K562 (cell line): ENCODE measurements around the gene ANP32B. TPM values are rescaled to one million over a fixed set of nuclear protein-coding genes. Genes with fewer than 3 reads are reported as not detected.

Experiments
- CHAMP1 ChIP-seq: fragments of 450-650 bp; IDR thresholded peaks from 2 replicates; pipeline ENCODE4 v1.6.1; 2016; ENCODE audit warnings: mild to moderate bottlenecking
- CREM ChIP-seq: IDR thresholded peaks from 2 replicates; pipeline ENCODE4 v1.6.1; 2014; ENCODE audit warnings: antibody characterized with exemption, low read depth
- ETS1 ChIP-seq: conservative IDR thresholded peaks from 2 replicates; pipeline ENCODE4 v1.6.1; 2011; ENCODE audit warnings: low read depth, mild to moderate bottlenecking, low read length; ENCODE audit not compliant: control insufficient read depth
- FOS ChIP-seq: IDR thresholded peaks from 3 replicates; pipeline ENCODE4 v1.6.1; 2011; ENCODE audit not compliant: insufficient read length; ENCODE audit errors: extremely low read depth
- HDAC2 ChIP-seq: fragments of 450-650 bp; IDR thresholded peaks from 2 replicates; pipeline ENCODE4 v1.6.1; 2016; ENCODE audit warnings: mild to moderate bottlenecking
- MYNN ChIP-seq, 2 experiments: sonication (generic); formaldehyde crosslinking in 1 of 2; IDR thresholded peaks; 2 replicates each; pipeline versions ENCODE4 v1.5.0 to v1.6.1; 2016 to 2020; ENCODE audit warnings: antibody characterized with exemption in 1 of 2, missing genetic modification reagents in 1 of 2
- NFIC ChIP-seq: fragments of 450-650 bp; IDR thresholded peaks from 2 replicates; pipeline ENCODE4 v1.6.1; 2017; ENCODE audit warnings: mild to moderate bottlenecking, inconsistent platforms
- POLR3A ChIP-seq: IDR thresholded peaks from 2 replicates; pipeline ENCODE4 v1.6.1; 2011; ENCODE audit warnings: borderline replicate concordance, mild to moderate bottlenecking, moderate library complexity; ENCODE audit not compliant: insufficient read length, insufficient read depth; ENCODE audit errors: extremely low read depth
- PTRF ChIP-seq: fragments of 450-650 bp; IDR thresholded peaks from 2 replicates; pipeline ENCODE4 v1.6.1; 2016; ENCODE audit warnings: mild to moderate bottlenecking, missing genetic modification characterization, missing compliant biosample characterization
- SMAD3 ChIP-seq: fragments of 450-650 bp; formaldehyde crosslinking; conservative IDR thresholded peaks from 2 replicates; pipeline ENCODE4 v1.4.0; 2020; ENCODE audit warnings: mild to moderate bottlenecking
- SP2 ChIP-seq: IDR thresholded peaks from 2 replicates; pipeline ENCODE4 v1.6.1; 2011; ENCODE audit warnings: mild to moderate bottlenecking, low read depth, low read length, moderate library complexity; ENCODE audit not compliant: poor library complexity, severe bottlenecking; ENCODE audit errors: extremely low read depth
- SREBF2 ChIP-seq: sonication (generic); formaldehyde crosslinking; IDR thresholded peaks from 2 replicates; pipeline ENCODE4 v1.4.0; 2020; ENCODE audit warnings: mild to moderate bottlenecking, missing genetic modification reagents
- SRSF1 ChIP-seq: fragments of 200-400 bp; formaldehyde crosslinking; IDR thresholded peaks from 2 replicates; pipeline ENCODE4 v1.6.1; 2017; ENCODE audit warnings: mild to moderate bottlenecking, low read depth, low read length, moderate library complexity
- TAF1 ChIP-seq: IDR thresholded peaks from 2 replicates; pipeline ENCODE4 v1.6.1; 2011; ENCODE audit warnings: mild to moderate bottlenecking, low read length, moderate library complexity; ENCODE audit not compliant: insufficient read depth, control insufficient read depth, severe bottlenecking; ENCODE audit errors: extremely low read depth
- TAF7 ChIP-seq: fragments of 450-650 bp; IDR thresholded peaks from 2 replicates; pipeline ENCODE4 v1.6.1; 2016; ENCODE audit warnings: missing genetic modification characterization, missing compliant biosample characterization
- XRCC4 ChIP-seq: IDR thresholded peaks from one replicate; pipeline ENCODE4 v1.6.1; 2011; ENCODE audit not compliant: insufficient read depth, insufficient read length; ENCODE audit errors: extremely low read depth
- ZNF354B ChIP-seq: fragments of 250-450 bp; sonication (Bioruptor Pico); IDR thresholded peaks from 2 replicates; pipeline ENCODE4 v1.4.0; 2020
- polyA plus RNA-seq, 8 experiments: library from polyadenylated mRNA; depleted of rRNA in 4 of 8; stranded (reverse) in 5 of 8; unstranded in 3 of 8; fragments of >200 nt; fragmentation: Nextera tagmentation in 2 of 8; fragmentation: Illumina TruSeq in 1 of 8; extraction: Ambion mirVana in 2 of 8; extraction: Trizol in 1 of 8; gene quantifications; 2 replicates each; pipeline versions ENCODE4 v1.2.1 to v1.2.3, GENCODE V29; 2011 to 2014; ENCODE audit warnings: inconsistent platforms in 1 of 8, missing spikeins in 1 of 8
- total RNA-seq, 7 experiments: library from RNA; depleted of rRNA in 6 of 7; stranded (reverse); fragments of >200 nt in 6 of 7; fragmentation: Illumina TruSeq in 2 of 7; extraction: Trizol in 2 of 7; gene quantifications; 2 replicates each; pipeline versions ENCODE4 v1.2.1 to v1.2.3, GENCODE V29; 2011 to 2021; ENCODE audit warnings: low replicate concordance in 1 of 7
- TF ChIP-seq, protein P1 (sequence below): fragments of 450-650 bp; IDR thresholded peaks from 2 replicates; pipeline ENCODE4 v1.6.1; 2018; ENCODE audit not compliant: partially characterized antibody
- TF ChIP-seq, protein P2 (sequence below): fragments of 450-650 bp; IDR thresholded peaks from 2 replicates; pipeline ENCODE4 v1.7.0; 2016; ENCODE audit warnings: borderline replicate concordance

The ANP32B gene
- total and polyA plus RNA-seq, 9 of the 15 experiments (the other 6 are each of a cell fraction or from before 2014, with no cell fraction given), result 68.9 to 815 (median 141) TPM

GRCh38 chr9:97938081-97938644, 45.0 kb upstream of the ANP32B start, which contains the start of gene HEMGN (continued):
- TF ChIP-seq CHAMP1 (peak; percentile 84; the same call in 1 of the 2 replicates), SP2 (no peak), HDAC2 (peak; percentile 91), PTRF (0 out of 2 replicates have a peak, but pooled peaks have one; percentile 31), SMAD3 (CRISPR knock-in tag) (no peak), ZNF354B (CRISPR knock-in tag) (no peak), NFIC (peak; percentile 88), MYNN (IDR thresholded peaks at IDR 0.05) (peak; percentile 87), MYNN (CRISPR knock-in tag; IDR thresholded peaks at IDR 0.05) (no peak), POLR3A (no peak), CREM (peak; percentile 65; the same call in 1 of the 2 replicates), TAF7 (tag) (no peak), XRCC4 (no peak), SREBF2 (no peak), SRSF1 (no peak), ETS1 (no peak), FOS (no peak), TAF1 (peak; percentile 46)
- TF ChIP-seq, protein P1, sequence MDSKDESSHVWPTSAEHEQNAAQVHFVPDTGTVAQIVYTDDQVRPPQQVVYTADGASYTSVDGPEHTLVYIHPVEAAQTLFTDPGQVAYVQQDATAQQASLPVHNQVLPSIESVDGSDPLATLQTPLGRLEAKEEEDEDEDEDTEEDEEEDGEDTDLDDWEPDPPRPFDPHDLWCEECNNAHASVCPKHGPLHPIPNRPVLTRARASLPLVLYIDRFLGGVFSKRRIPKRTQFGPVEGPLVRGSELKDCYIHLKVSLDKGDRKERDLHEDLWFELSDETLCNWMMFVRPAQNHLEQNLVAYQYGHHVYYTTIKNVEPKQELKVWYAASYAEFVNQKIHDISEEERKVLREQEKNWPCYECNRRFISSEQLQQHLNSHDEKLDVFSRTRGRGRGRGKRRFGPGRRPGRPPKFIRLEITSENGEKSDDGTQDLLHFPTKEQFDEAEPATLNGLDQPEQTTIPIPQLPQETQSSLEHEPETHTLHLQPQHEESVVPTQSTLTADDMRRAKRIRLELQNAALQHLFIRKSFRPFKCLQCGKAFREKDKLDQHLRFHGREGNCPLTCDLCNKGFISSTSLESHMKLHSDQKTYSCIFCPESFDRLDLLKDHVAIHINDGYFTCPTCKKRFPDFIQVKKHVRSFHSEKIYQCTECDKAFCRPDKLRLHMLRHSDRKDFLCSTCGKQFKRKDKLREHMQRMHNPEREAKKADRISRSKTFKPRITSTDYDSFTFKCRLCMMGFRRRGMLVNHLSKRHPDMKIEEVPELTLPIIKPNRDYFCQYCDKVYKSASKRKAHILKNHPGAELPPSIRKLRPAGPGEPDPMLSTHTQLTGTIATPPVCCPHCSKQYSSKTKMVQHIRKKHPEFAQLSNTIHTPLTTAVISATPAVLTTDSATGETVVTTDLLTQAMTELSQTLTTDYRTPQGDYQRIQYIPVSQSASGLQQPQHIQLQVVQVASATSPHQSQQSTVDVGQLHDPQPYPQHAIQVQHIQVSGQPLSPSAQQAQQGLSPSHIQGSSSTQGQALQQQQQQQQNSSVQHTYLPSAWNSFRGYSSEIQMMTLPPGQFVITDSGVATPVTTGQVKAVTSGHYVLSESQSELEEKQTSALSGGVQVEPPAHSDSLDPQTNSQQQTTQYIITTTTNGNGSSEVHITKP, result no peak
- TF ChIP-seq, protein P2, sequence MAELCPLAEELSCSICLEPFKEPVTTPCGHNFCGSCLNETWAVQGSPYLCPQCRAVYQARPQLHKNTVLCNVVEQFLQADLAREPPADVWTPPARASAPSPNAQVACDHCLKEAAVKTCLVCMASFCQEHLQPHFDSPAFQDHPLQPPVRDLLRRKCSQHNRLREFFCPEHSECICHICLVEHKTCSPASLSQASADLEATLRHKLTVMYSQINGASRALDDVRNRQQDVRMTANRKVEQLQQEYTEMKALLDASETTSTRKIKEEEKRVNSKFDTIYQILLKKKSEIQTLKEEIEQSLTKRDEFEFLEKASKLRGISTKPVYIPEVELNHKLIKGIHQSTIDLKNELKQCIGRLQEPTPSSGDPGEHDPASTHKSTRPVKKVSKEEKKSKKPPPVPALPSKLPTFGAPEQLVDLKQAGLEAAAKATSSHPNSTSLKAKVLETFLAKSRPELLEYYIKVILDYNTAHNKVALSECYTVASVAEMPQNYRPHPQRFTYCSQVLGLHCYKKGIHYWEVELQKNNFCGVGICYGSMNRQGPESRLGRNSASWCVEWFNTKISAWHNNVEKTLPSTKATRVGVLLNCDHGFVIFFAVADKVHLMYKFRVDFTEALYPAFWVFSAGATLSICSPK, result no peak
